GM21423 (cell line): ENCODE measurements around the gene SRP9.
A peak's percentile ranks its signal among the peaks of the same experiment; 100 is the strongest.

Experiments used
- ATAC-seq: cut with Tn5 transposase; IDR thresholded peaks from one replicate; pipeline ENCODE4 v1.9.1; 2021; ENCODE audit warnings: mild to moderate bottlenecking, moderate library complexity; ENCODE audit not compliant: unreplicated experiment

SRP9 gene, protein sequence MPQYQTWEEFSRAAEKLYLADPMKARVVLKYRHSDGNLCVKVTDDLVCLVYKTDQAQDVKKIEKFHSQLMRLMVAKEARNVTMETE

DNA sequence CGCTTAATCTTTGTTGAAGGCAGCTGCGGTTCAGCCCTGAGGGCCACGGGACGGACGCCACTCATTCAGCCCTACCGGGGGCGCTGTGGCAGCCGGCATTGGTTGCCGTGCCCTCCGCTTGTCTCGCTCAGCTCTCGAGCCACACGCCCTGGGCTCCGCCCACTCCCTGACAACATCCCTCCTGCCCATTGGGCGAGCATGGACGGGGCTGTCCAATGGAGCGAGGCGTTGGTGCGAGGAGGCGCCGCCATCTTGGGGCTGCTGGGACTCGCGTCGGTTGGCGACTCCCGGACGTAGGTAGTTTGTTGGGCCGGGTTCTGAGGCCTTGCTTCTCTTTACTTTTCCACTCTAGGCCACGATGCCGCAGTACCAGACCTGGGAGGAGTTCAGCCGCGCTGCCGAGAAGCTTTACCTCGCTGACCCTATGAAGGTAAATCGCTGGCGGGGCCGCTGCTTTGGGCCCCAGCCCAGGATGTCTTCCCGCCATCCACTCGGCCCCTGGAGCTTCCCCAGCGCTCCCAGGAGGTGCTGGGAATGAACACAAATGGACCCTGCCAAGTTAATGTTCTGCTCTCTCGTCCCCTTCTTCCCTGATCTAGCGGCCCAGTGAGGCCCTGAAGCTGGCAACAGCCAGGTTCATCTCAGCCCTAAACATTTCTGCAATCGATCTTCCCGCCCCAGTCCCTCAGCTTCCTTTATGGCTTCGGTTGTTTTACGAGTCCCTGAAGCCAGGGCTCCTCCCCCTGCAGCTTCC is at the start of gene SRP9:
Gene SRP9, plus strand, starts transcription at position 244 of the 754 bp plus-strand sequence. Its CDS starts 115 bp downstream, at position 359.
- ATAC-seq: peak; percentile 98

DNA sequence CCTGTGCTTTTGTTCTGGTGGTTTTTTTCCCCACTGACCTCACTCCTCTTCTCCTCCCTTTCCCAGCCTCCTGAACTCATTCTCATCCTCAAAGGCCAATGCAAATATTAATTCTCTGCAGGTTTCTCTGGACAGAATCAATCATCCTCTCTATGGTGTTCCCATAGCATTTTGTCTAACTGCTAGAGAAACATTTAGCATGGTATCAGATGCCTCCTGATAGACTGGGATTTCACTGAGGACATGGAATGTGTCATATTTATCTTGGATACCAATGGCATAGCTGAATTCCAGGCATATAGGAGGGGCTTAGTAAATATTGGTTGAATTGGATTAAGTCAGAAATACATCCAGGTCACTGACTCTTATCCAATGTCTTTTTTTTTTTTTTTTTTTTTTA is 46.1 kb upstream of the SRP9 start:
- no peak for ATAC-seq

GRCh38 chr1:225733254-225733653 is 44.4 kb upstream of the SRP9 start:
- no peak for ATAC-seq

GRCh38 chr1:225735252-225736149 is 42.1 kb upstream of the SRP9 start:
- ATAC-seq: no peak

- ATAC-seq: no peak
Measured at GRCh38 chr1:225736437-225737098, 41.1 kb upstream of the SRP9 start.

GRCh38 chr1:225737161-225737560 is 40.5 kb upstream of the SRP9 start:
- ATAC-seq: no peak

- ATAC-seq: no peak
Measured at GRCh38 chr1:225737866-225738265, 39.8 kb upstream of the SRP9 start.

GRCh38 chr1:225738763-225739162 is 38.9 kb upstream of the SRP9 start:
- no peak for ATAC-seq

- no peak for ATAC-seq
Measured at GRCh38 chr1:225739542-225740107, 38.0 kb upstream of the SRP9 start.

GRCh38 chr1:225744745-225745144 is 32.9 kb upstream of the SRP9 start:
- ATAC-seq: no peak

GRCh38 chr1:225745273-225745672 is 32.4 kb upstream of the SRP9 start:
- ATAC-seq: no peak

DNA sequence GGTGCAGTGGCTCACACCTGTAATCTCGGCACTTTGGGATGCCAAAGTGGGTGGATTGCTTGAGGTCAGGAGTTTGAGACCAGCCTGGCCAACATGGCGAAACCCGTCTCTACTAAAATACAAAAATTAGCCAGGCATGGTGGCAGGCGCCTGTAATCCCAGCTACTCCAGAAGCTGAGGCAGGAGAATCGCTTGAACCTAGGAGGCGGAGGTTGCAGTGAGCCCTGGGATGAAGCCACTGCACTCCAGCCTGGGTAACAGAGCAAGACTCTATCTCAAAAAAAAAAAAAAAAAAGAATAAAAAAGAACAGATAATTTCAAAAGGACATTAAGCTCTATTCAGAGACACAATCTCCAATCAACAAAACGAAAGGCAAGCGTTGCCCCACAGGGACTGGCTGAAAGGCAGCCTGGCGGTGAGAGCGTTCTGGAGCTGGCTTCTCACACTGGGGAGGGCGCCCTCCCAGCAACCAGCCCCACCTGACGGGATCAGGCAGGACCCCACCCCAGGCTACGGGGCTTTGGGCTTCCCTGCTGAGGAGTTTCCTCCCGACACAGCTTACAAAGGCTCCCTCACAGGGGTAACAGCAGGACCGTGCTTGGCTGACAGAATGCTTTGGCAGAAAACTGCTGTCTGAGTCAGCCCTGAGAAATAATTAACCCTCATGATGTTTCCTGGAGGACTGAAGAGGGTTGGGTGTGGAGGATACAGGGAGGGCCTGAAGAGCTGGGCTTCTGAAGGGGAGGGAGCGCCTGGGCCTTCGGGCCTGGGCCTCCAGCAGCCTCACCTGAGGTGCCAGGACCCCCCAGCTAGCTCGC is 31.1 kb upstream of the SRP9 start:
- ATAC-seq: peak; percentile 67

GRCh38 chr1:225747566-225747965 is 30.1 kb upstream of the SRP9 start:
- ATAC-seq: no peak

GRCh38 chr1:225748529-225748928 is 29.1 kb upstream of the SRP9 start:
- ATAC-seq: no peak

- no peak for ATAC-seq
Measured at GRCh38 chr1:225749706-225750105, 27.9 kb upstream of the SRP9 start.

GRCh38 chr1:225750420-225750819 is 27.2 kb upstream of the SRP9 start:
- ATAC-seq: no peak

DNA sequence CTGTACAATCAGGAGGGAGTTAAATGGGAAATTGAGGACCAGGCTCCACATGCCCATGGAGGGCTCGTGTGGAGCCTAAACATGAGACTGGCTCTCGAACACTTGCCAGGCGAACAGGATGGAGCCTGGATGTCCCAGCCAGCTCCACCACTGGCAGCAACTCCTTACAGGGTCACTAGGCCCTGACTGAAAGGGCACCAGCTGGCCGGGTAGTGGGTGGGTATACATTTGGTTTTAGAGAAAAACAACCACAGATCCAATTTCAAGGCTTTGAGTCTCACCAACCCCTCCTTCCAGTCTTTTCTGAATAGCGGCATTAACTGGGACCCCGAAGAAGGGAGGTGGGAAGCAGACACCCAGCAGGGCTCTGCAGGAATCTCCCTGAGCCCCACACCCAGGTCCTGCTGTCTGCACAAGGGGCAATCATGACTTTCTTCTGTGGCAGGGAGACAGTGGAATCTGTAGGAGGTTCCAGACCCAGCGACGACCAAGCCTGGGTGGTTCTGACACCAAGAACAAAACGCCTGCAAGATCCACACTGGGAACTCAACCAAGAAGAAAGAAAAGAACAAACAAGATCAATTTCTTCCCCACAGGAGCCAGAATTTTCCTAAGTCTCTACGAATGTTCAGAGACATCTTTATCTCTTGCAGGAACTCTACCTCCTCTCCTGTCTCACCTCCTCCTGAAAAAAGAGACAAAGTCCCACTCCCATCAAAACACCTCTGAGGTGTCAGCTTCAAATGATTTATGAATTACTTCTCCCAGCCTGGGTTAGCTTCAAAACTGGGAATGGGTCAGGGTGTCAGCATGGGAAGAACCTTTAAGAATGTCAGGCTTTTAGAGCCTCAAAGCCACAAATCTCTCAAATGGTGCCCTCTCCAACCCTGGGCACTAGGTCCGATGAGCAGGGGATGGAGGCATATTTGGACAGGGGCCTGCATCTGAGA is 26.5 kb upstream of the SRP9 start:
- ATAC-seq: no peak

GRCh38 chr1:225752245-225752644 is 25.4 kb upstream of the SRP9 start:
- no peak for ATAC-seq
